SH-SY5Y (cell line): Measurements from ENCODE around the gene TIRAP.

Experiments
- GATA2 ChIP-seq: IDR thresholded peaks from 2 replicates; pipeline ENCODE4 v1.6.1; 2011; ENCODE audit warnings: mild to moderate bottlenecking, low read depth, low read length
- GATA3 ChIP-seq: IDR thresholded peaks from 2 replicates; pipeline ENCODE4 v1.6.1; 2011; ENCODE audit warnings: low read depth, mild to moderate bottlenecking, low read length, moderate library complexity

DNA sequence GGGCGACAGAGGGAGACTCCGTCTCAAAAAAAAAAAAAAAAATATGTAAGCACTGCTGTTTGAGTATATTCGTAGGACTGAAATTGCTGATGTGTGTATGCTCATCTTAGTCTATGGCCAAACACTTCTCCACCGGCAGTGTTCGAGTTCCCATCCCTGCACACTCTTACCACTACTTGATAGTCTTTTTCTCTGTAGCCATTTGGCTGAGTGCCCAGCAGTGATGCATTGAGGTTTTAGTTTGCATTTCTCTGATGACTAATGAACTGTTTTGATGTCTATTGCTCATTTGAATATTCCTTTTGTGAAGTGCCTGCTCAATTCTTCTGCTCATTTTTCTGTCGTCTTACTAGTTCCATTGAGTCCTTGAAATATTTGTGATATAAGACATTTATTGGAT, 1.9 kb downstream of the TIRAP start:
- TF ChIP-seq GATA3: no peak
- no peak for TF ChIP-seq GATA2
